H1 (cell line): ENCODE measurements around the gene FBXL17. TPM values are rescaled to one million over a fixed set of nuclear protein-coding genes. Genes with fewer than 3 reads are reported as not detected.

Experiments
- CTCF ChIA-PET: fragments of 300-600 bp; sonication (Branson Sonifier 250); formaldehyde crosslinking; loops from one replicate; lab custom pipeline; 2021; ENCODE audit not compliant: partially characterized antibody; lab: Charles Lee
- POLR2A ChIA-PET: fragments of 300-600 bp; sonication (Branson Sonifier 250); formaldehyde crosslinking; loops from one replicate; lab custom pipeline; 2021; ENCODE audit warnings: inconsistent platforms; ENCODE audit not compliant: partially characterized antibody; lab: Charles Lee
- DNase-seq, 2 experiments: peaks; one replicate each; pipeline versions ENCODE4 v3.0.0 to v3.0.0-alpha.2; 2010 to 2022; ENCODE audit warnings: low spot score in 2 of 2, low read depth in 1 of 2, mixed read lengths in 1 of 2
- FAIRE-seq: peaks from 2 replicates; lab custom pipeline; 2011; peaks lifted over from hg19 to GRCh38; lab: Jason Lieb, UNC
- H2AFZ ChIP-seq: 2 replicates; pipeline ENCODE4 v1.8.1; 2012; ENCODE audit warnings: low read length, inconsistent platforms
- H2AK5ac ChIP-seq: 2 replicates; pipeline ENCODE4 v1.6.1; 2013; ENCODE audit warnings: low read depth, low read length
- H2BK120ac ChIP-seq: replicated peaks from 2 replicates; pipeline ENCODE3; 2013; ENCODE audit warnings: low read depth, low read length, inconsistent platforms
- H2BK12ac ChIP-seq: 2 replicates; pipeline ENCODE4 v1.6.1; 2013; ENCODE audit warnings: low read depth, low read length
- H2BK15ac ChIP-seq: 2 replicates; pipeline ENCODE4 v1.6.1; 2013; ENCODE audit warnings: low read length
- H2BK20ac ChIP-seq: 2 replicates; pipeline ENCODE4 v1.6.1; 2013; ENCODE audit warnings: low read length
- H2BK5ac ChIP-seq: 2 replicates; pipeline ENCODE4 v1.6.1; 2013; ENCODE audit warnings: low read depth, low read length
- H3K14ac ChIP-seq: 2 replicates; pipeline ENCODE4 v1.6.1; 2013; ENCODE audit warnings: inconsistent platforms; ENCODE audit not compliant: insufficient read length
- H3K18ac ChIP-seq: 2 replicates; pipeline ENCODE4 v1.6.1; 2013; ENCODE audit warnings: low read length; ENCODE audit errors: extremely low read depth
- H3K23ac ChIP-seq: 2 replicates; pipeline ENCODE4 v1.6.1; 2013; ENCODE audit warnings: inconsistent platforms; ENCODE audit not compliant: insufficient read length
- H3K23me2 ChIP-seq: 2 replicates; pipeline ENCODE4 v1.6.1; 2013; ENCODE audit warnings: low read depth, low read length
- H3K27ac ChIP-seq: 2 replicates; pipeline ENCODE4 v1.6.1; 2011; ENCODE audit warnings: low read depth, low read length, inconsistent platforms
- H3K27me3 ChIP-seq, 4 experiments: replicated peaks in 1 of 4; 1 replicate in 1 of 4; 2 replicates in 3 of 4; pipeline versions ENCODE4 v1.6.1 to v1.8.1; 2011 to 2013; ENCODE audit warnings: low read length in 3 of 4, mild to moderate bottlenecking in 3 of 4, inconsistent platforms in 2 of 4, mixed read lengths in 2 of 4, moderate library complexity in 1 of 4; ENCODE audit not compliant: control insufficient read depth in 3 of 4, insufficient read depth in 3 of 4; ENCODE audit errors: extremely low read depth in 1 of 4
- H3K36me3 ChIP-seq, 4 experiments: 2 replicates each; pipeline versions ENCODE4 v1.6.1 to v1.8.1; 2011 to 2013; ENCODE audit warnings: mild to moderate bottlenecking in 4 of 4, low read length in 3 of 4, moderate library complexity in 2 of 4, control low read depth in 1 of 4, inconsistent platforms in 1 of 4; ENCODE audit not compliant: insufficient read depth in 4 of 4, control insufficient read depth in 2 of 4
- H3K4ac ChIP-seq: replicated peaks from 2 replicates; pipeline ENCODE3; 2013; ENCODE audit warnings: low read length, low read depth, mixed read lengths, inconsistent platforms; ENCODE audit not compliant: insufficient read length
- H3K4me1 ChIP-seq, 4 experiments: replicated peaks in 1 of 4; 1 replicate in 1 of 4; 2 replicates in 3 of 4; pipeline versions ENCODE4 v1.6.1 to v1.8.1; 2011 to 2013; ENCODE audit warnings: low read length in 3 of 4, inconsistent platforms in 2 of 4, mixed read lengths in 1 of 4; ENCODE audit not compliant: insufficient read depth in 4 of 4, control insufficient read depth in 3 of 4
- H3K4me2 ChIP-seq, 2 experiments: 2 replicates each; pipeline versions ENCODE4 v1.6.1 to v1.8.1; 2011 to 2013; ENCODE audit warnings: low read depth in 2 of 2, low read length in 2 of 2, control low read depth in 1 of 2, inconsistent platforms in 1 of 2, mild to moderate bottlenecking in 1 of 2; ENCODE audit not compliant: insufficient read depth in 1 of 2
- H3K4me3 ChIP-seq, 4 experiments: fragments of 200-600, 300-600 bp in 1 of 4; sonication (generic), shearing (Covaris generic), sonication (Bioruptor Twin) in 1 of 4; 2 replicates each; pipeline versions ENCODE4 v1.5.1 to v1.8.1; 2011 to 2016; ENCODE audit warnings: low read length in 4 of 4, low read depth in 3 of 4, control low read depth in 2 of 4, inconsistent platforms in 2 of 4, mild to moderate bottlenecking in 2 of 4, mixed read lengths in 1 of 4, moderate library complexity in 1 of 4; ENCODE audit not compliant: insufficient read depth in 2 of 4; ENCODE audit errors: extremely low read depth in 1 of 4
- H3K56ac ChIP-seq: replicated peaks from 2 replicates; pipeline ENCODE3; 2013; ENCODE audit warnings: low read depth, mild to moderate bottlenecking, mixed read lengths, low read length, inconsistent platforms; ENCODE audit not compliant: insufficient read length
- H3K79me1 ChIP-seq: 2 replicates; pipeline ENCODE4 v1.6.1; 2013; ENCODE audit warnings: low read depth, low read length, control low read depth
- H3K79me2 ChIP-seq, 2 experiments: 2 replicates each; pipeline versions ENCODE4 v1.6.1 to v1.8.1; 2012 to 2013; ENCODE audit warnings: low read length in 2 of 2, mild to moderate bottlenecking in 2 of 2, inconsistent platforms in 1 of 2; ENCODE audit not compliant: insufficient read depth in 2 of 2, control insufficient read depth in 1 of 2
- H3K9ac ChIP-seq, 4 experiments: replicated peaks in 1 of 4; 1 replicate in 1 of 4; 2 replicates in 3 of 4; pipeline versions ENCODE4 v1.6.1 to v1.8.1; 2011 to 2013; ENCODE audit warnings: low read depth in 3 of 4, low read length in 3 of 4, control low read depth in 2 of 4, mild to moderate bottlenecking in 2 of 4, moderate library complexity in 2 of 4, inconsistent platforms in 1 of 4; ENCODE audit errors: extremely low read depth in 1 of 4
- H3K9me3 ChIP-seq, 2 experiments: 2 replicates each; pipeline versions ENCODE4 v1.6.1 to v1.8.1; 2012 to 2013; ENCODE audit warnings: mild to moderate bottlenecking in 2 of 2, moderate library complexity in 2 of 2, control low read depth in 1 of 2, inconsistent platforms in 1 of 2, low read depth in 1 of 2, low read length in 1 of 2, mixed read lengths in 1 of 2; ENCODE audit not compliant: insufficient read depth in 2 of 2
- H4K20me1 ChIP-seq, 2 experiments: replicated peaks in 1 of 2; 2 replicates each; pipeline versions ENCODE3 to v1.8.1; 2011 to 2013; ENCODE audit warnings: inconsistent platforms in 2 of 2, low read length in 2 of 2, mild to moderate bottlenecking in 1 of 2; ENCODE audit not compliant: insufficient read depth in 2 of 2, control insufficient read depth in 1 of 2
- H4K5ac ChIP-seq: 2 replicates; pipeline ENCODE4 v1.6.1; 2013; ENCODE audit warnings: low read length, low read depth, mixed read lengths, inconsistent platforms; ENCODE audit not compliant: insufficient read length
- H4K8ac ChIP-seq: 2 replicates; pipeline ENCODE4 v1.8.0; 2013; ENCODE audit warnings: mild to moderate bottlenecking, moderate library complexity, low read length, inconsistent platforms; ENCODE audit not compliant: insufficient read depth; ENCODE audit errors: extremely low read depth
- H4K91ac ChIP-seq: replicated peaks from 2 replicates; pipeline ENCODE3; 2013; ENCODE audit warnings: low read length, mixed read lengths, inconsistent platforms; ENCODE audit not compliant: insufficient read length
- SP1 ChIP-seq: IDR thresholded peaks from 2 replicates; pipeline ENCODE4 v1.6.1; 2011; ENCODE audit warnings: low read depth, low read length
- TAF7 ChIP-seq: optimal IDR thresholded peaks from 2 replicates; pipeline ENCODE3; 2011; ENCODE audit warnings: low read depth, mild to moderate bottlenecking, inconsistent platforms, low read length, moderate library complexity, borderline replicate concordance
- TEAD4 ChIP-seq: IDR thresholded peaks from 2 replicates; pipeline ENCODE4 v1.6.1; 2012; ENCODE audit warnings: low read depth, low read length, inconsistent platforms, mixed read lengths
- WGBS, 2 experiments: shearing (Covaris generic) in 1 of 2; methylation state at CpG; one replicate each; pipeline versions ENCODE4 v1.1.6 to v1.1.7; 2013 to 2015; ENCODE audit warnings: low lambda C conversion rate in 2 of 2, mixed read lengths in 2 of 2, inconsistent platforms in 1 of 2, low coverage in 1 of 2, missing lambda C conversion rate in 1 of 2; ENCODE audit not compliant: insufficient replicate concordance in 2 of 2, insufficient coverage in 1 of 2, insufficient read length in 1 of 2; ENCODE audit errors: extremely low coverage in 1 of 2, missing lambda C conversion rate in 1 of 2; 5-methylcytosine and 5-hydroxymethylcytosine counted together
- polyA plus RNA-seq, 7 experiments: library from polyadenylated mRNA; depleted of rRNA in 3 of 7; stranded (reverse) in 5 of 7; unstranded in 2 of 7; fragments of >200 nt in 5 of 7; fragments of 200-250 nt in 2 of 7; gene quantifications; 1 replicate in 5 of 7; 2 replicates in 1 of 7; 4 replicates in 1 of 7; pipeline versions ENCODE4 v1.2.1 to v1.2.3, GENCODE V29; 2011 to 2013; ENCODE audit warnings: missing spikeins in 2 of 7, mixed read lengths in 2 of 7
- total RNA-seq: library from RNA; stranded (reverse); fragmentation: NEBNext Ultra II Directional; extraction: Animal tissue kit (Norgen Biotek cat#: 25700); gene quantifications from 2 replicates; pipeline ENCODE4 v1.2.1, GENCODE V29; 2021

The FBXL17 gene
- total and polyA plus RNA-seq, 2 of the 8 experiments (the other 6 are each of a cell fraction or from before 2014, with no cell fraction given) = 0.35 to 4.3 TPM

GRCh38 chr5:107887166-107887943, 494.5 kb downstream of the FBXL17 start:
- no peaks in the 10 kb centered on the region for H4K20me1 ChIP-seq
- H2BK120ac ChIP-seq = no peak overlapping the region
- no peak overlapping the region for H3K4me2 ChIP-seq
- no peak overlapping the region for H2BK5ac ChIP-seq
- H4K91ac ChIP-seq = no peak overlapping the region
- no peak overlapping the region for H2AK5ac ChIP-seq
- no peak overlapping the region for H3K18ac ChIP-seq
- H3K9me3 ChIP-seq = no peaks in the 10 kb centered on the region
- no peak overlapping the region for H3K4me3 ChIP-seq
- POLR2A ChIA-PET = no interaction called here
- H2BK15ac ChIP-seq = no peak overlapping the region
- WGBS, 2 experiments = 84% methylated on average over 11 of the region's 11 CpGs; no CpG with 5 or more reads in 1 of the 2 experiments
- TF ChIP-seq TAF7 (no peak), SP1 (no peak), TEAD4 (no peak)
- H3K27ac ChIP-seq = no peak overlapping the region
- no peaks in the 10 kb centered on the region for H3K79me2 ChIP-seq
- no peaks in the 10 kb centered on the region for H3K27me3 ChIP-seq
- no peak overlapping the region for H4K5ac ChIP-seq
- no peak overlapping the region for H3K14ac ChIP-seq
- CTCF ChIA-PET = interaction anchor here (0.9 to 1.5 kb wide), 3 partner anchors 12 to 30 kb away, joined by 3 to 4 read pairs (median 4); no protein-coding TSS in a partner anchor
- H2AFZ ChIP-seq = no peak overlapping the region
- H3K23ac ChIP-seq = no peak overlapping the region
- H3K23me2 ChIP-seq = no peaks in the 10 kb centered on the region
- FAIRE-seq (no peak), DNase-seq (no peak)
- no peak overlapping the region for H3K9ac ChIP-seq
- no peaks in the 10 kb centered on the region for H3K36me3 ChIP-seq
- H4K8ac ChIP-seq = no peak overlapping the region
- H2BK12ac ChIP-seq = no peak overlapping the region
- H2BK20ac ChIP-seq = no peak overlapping the region
- H3K79me1 ChIP-seq = no peaks in the 10 kb centered on the region
- H3K56ac ChIP-seq = no peak overlapping the region
- H3K4me1 ChIP-seq = peaks cover 0 to 3% (median 0%) of the 10 kb centered on the region in 4 experiments; a peak in 1 of 7 replicates
- H3K4ac ChIP-seq = no peak overlapping the region
